Spleen (tissue), 7 donors: Measurements from ENCODE around the gene ABHD12.
A peak's percentile ranks its signal among the peaks of the same experiment; 100 is the strongest.

Experiments
- CTCF ChIP-seq, 11 experiments: fragments of 200-600 bp in 7 of 11; fragments of 450-650 bp in 4 of 11; sonication (generic) in 4 of 11; IDR thresholded peaks in 8 of 11; conservative IDR thresholded peaks in 3 of 11; 1 replicate in 7 of 11; 2 replicates in 4 of 11; pipeline versions ENCODE4 v1.4.0 to v1.8.0; 2016 to 2021; ENCODE audit warnings: antibody characterized with exemption in 11 of 11, inconsistent platforms in 4 of 11, mild to moderate bottlenecking in 1 of 11
- POLR2AphosphoS5 ChIP-seq, 3 donors: sonication (generic); formaldehyde crosslinking; IDR thresholded peaks; one replicate each; pipeline ENCODE4 v1.5.1; 2017; ENCODE audit warnings: antibody characterized with exemption in 3 of 3
- donor health status: DM: no; HTN: no; CAD: no; lungs with moderate emphysema.
- donor health status: DM: no; HTN: no; CAD: no.
- donor health status: DM: no; HTN: no; CAD: no.

- TF ChIP-seq POLR2AphosphoS5 (IDR thresholded peaks at IDR 0.05) (peak; percentile 71 to 86 (median 84)), CTCF (IDR thresholded peaks at IDR 0.05 in 8 of 11, conservative IDR thresholded peaks at IDR 0.05 in 3 of 11) (no peak)
These were observed 16.9 kb upstream of the ABHD12 start, which contains the start of gene GINS1 for GRCh38 chr20:25407311-25408169.
